KBM-7 (cell line): ENCODE measurements around the gene KIAA0825.

Source experiments
- DNase-seq: peaks from one replicate; pipeline ENCODE4 v3.0.0-alpha.2; 2015
- in situ Hi-C: fragments of 300-500 bp; cut with MboI; formaldehyde crosslinking; loops from 2 replicates; pipeline ENCODE4 v1.14.3; 2020; ENCODE audit warnings: low sequenced_read_pairs, low pct_unique_long_range_greater_than_20kb, mixed read lengths

The KIAA0825 gene

GRCh38 chr5:94283093-94283492 is 335.3 kb downstream of the KIAA0825 start:
- in situ Hi-C loops, result no loop called here
- DNase-seq, result no peak

- in situ Hi-C loops, result no loop called here
- no peak for DNase-seq
Observed at GRCh38 chr5:94281236-94281801, 337.1 kb downstream of the KIAA0825 start.

GRCh38 chr5:94276751-94277150 is 341.7 kb downstream of the KIAA0825 start:
- in situ Hi-C loops, result no loop called here
- DNase-seq, result no peak

- in situ Hi-C loops, result no loop called here
- no peak for DNase-seq
Observed at GRCh38 chr5:94276048-94276447, 342.4 kb downstream of the KIAA0825 start.

GRCh38 chr5:94274707-94275106 is 343.7 kb downstream of the KIAA0825 start:
- in situ Hi-C loops, result no loop called here
- no peak for DNase-seq

GRCh38 chr5:94268226-94268625 is 350.2 kb downstream of the KIAA0825 start:
- in situ Hi-C loops, result no loop called here
- DNase-seq, result no peak

GRCh38 chr5:94267350-94267899 is 351.0 kb downstream of the KIAA0825 start:
- no peak for DNase-seq

GRCh38 chr5:94266170-94266569 is 352.2 kb downstream of the KIAA0825 start:
- in situ Hi-C loops, result no loop called here
- DNase-seq, result no peak

More at GRCh38 chr5:94267350-94267899, 351.0 kb downstream of the KIAA0825 start:
- in situ Hi-C loops, result no loop called here

- in situ Hi-C loops, result no loop called here
- no peak for DNase-seq
Observed at GRCh38 chr5:94263068-94263467, 355.3 kb downstream of the KIAA0825 start.

- DNase-seq, result no peak
- in situ Hi-C loops, result no loop called here
Observed at GRCh38 chr5:94260096-94260495, 358.3 kb downstream of the KIAA0825 start.

GRCh38 chr5:94254214-94254613 is 364.2 kb downstream of the KIAA0825 start:
- DNase-seq, result no peak
- in situ Hi-C loops, result no loop called here

GRCh38 chr5:94250985-94251384 is 367.4 kb downstream of the KIAA0825 start:
- in situ Hi-C loops, result no loop called here

GRCh38 chr5:94249430-94249829 is 369.0 kb downstream of the KIAA0825 start:
- DNase-seq, result no peak
- in situ Hi-C loops, result no loop called here

More at GRCh38 chr5:94250985-94251384, 367.4 kb downstream of the KIAA0825 start:
- no peak for DNase-seq

GRCh38 chr5:94248175-94248875 is 370.1 kb downstream of the KIAA0825 start:
- DNase-seq, result no peak
- in situ Hi-C loops, result no loop called here

GRCh38 chr5:94245608-94246007 is 372.8 kb downstream of the KIAA0825 start:
- in situ Hi-C loops, result no loop called here
- DNase-seq, result peak; percentile 62

GRCh38 chr5:94244921-94245320 is 373.5 kb downstream of the KIAA0825 start:
- in situ Hi-C loops, result no loop called here
- DNase-seq, result peak; percentile 10

GRCh38 chr5:94243612-94244011 is 374.8 kb downstream of the KIAA0825 start:
- in situ Hi-C loops, result no loop called here

GRCh38 chr5:94240993-94241651 is 377.3 kb downstream of the KIAA0825 start:
- in situ Hi-C loops, result no loop called here
- DNase-seq, result no peak

More at GRCh38 chr5:94243612-94244011, 374.8 kb downstream of the KIAA0825 start:
- no peak for DNase-seq

- in situ Hi-C loops, result no loop called here
- no peak for DNase-seq
Observed at GRCh38 chr5:94240596-94240992, 377.8 kb downstream of the KIAA0825 start.

- DNase-seq, result no peak
- in situ Hi-C loops, result no loop called here
Observed at GRCh38 chr5:94240134-94240533, 378.3 kb downstream of the KIAA0825 start.
